GM19099 (cell line): ENCODE measurements around the gene SYNJ2.

Experiments
- POLR2A ChIP-seq: IDR thresholded peaks from 3 replicates; pipeline ENCODE4 v1.6.1; 2011; ENCODE audit warnings: low read depth; ENCODE audit not compliant: insufficient read length; ENCODE audit errors: extremely low read depth

The SYNJ2 gene

DNA sequence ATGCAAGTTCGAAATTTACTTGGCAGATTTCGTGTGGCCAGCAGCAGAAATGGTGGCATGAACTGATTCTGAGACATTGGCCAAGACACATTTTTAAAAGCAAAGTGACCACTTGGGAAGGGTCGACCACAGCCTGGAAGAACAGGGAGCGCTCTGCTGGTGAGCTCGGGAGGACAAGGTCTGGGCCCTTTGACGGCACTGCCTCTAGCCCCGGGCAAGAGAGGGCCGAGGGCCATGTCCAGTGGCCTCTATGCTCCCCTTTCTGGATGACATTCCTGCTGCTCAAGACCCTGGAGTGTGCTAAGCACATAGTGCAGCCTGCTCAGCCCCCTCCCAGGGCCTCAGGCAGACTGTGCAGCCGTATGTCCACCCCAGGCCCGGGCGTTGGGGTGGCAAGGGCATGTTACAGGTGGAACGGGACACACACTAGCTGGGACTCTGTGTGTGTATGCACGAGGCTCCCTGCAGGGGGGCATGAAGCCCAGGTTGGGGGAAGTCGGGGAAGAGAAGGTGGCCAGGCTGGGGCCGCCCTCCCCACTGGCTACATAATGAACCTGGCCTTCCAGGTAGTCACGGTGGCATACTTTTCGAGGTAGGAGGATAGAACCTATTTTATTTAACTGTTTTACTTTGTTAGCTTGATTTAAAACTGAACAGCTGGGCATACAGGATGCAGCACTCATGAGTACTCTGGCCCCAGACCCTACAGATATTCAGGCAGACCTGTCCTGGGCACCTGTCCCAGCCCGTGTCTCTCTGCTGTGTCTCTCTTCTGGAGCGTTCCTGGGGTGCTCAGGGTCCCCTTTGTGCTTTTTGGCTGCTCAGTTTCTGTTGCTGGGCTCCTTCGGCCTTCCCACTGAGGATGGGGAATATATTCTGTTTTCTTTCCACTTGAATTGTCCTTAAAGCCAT is 6.4 kb downstream of the SYNJ2 start:
- no peak for TF ChIP-seq POLR2A

DNA sequence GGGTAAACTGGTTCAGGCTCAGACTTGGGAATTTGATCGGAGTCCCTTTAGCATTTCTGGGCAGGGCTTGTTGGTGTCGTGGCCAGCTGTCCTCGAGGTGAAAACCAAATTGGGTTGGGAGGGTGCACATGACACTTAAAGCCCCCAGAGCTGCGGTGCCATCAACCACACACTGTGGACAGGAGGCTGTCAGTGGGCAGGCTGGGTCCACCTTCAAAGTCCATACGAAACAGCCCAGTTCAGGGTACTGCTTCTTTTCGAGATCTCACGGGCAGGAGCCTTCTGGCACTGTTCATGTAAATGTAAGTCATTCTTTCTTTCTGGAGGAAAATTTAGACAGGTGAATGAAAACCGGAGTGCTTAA is 7.0 kb downstream of the SYNJ2 start:
- no peak for TF ChIP-seq POLR2A

DNA sequence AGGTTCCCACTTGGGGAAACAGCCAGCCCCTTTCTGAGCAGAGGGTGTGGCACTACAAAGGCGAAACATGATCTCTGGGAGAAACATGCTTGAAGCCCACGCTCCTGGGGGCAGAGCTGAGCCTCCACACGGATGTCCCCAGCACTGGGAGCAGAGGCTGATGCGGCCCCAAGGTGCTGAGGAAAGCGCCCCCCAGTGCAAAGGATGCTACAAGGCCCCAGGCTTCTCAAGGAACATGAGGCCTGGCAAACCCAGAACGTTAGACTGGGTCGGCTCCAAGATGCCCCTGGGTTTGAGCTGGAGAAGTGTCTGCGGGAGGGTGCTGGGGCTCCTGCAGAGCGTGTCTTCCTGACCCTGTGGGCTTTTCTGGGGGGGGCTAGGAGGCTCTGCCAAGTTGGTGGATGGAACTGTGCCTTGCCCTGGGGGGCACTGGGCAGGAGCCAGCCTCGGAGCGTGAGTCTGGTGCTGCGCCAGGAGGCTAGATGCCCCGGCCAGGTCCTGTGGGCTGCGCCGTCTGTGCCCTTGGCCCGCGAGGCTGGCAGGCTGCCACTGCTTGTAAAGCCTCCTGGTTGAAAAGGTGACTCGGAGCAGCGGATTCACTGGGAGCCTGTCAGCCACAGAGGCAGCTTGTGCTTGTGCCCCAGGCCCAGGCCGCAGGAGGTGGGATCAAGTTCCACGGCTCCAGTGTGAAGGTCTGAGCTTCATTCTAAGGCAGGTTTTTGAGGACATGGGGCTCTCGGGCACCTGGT is 8.1 kb downstream of the SYNJ2 start:
- no peak for TF ChIP-seq POLR2A

DNA sequence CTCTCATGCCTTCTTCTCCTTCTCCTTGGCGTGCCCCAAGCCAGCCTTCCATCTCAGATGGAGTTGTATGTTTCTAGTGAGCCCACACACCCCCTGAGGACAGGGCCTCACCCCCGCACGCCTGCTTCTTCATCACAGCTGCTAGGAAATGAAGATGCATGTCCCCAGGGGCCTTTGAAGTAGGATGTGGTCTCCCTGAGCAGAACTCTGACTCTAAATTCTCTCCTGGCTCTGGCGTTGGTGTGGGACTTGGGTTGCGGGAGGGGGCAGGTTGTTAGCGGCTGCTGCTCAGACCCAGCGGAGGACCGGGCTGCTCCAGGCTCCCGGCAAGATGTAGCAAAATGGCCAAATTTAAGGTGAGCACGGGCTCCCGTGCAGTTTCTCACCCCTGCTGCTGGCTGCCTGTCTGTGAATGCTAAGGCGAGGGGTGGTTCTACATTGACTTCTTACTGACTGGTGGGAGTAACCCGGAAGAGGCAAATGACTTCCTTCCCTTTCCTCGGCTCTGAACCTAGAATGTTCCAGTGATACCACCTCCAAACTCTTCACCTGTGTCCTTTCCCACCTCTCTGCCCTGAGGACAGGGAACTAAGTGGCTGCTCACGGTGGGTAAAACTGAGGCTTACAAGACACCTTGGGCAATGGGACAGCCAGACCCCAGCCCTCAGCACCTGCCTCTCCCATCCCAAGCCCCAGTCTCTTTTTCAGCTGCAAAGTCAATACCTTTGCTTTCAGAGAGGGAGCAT is 8.8 kb downstream of the SYNJ2 start:
- TF ChIP-seq POLR2A: no peak

DNA sequence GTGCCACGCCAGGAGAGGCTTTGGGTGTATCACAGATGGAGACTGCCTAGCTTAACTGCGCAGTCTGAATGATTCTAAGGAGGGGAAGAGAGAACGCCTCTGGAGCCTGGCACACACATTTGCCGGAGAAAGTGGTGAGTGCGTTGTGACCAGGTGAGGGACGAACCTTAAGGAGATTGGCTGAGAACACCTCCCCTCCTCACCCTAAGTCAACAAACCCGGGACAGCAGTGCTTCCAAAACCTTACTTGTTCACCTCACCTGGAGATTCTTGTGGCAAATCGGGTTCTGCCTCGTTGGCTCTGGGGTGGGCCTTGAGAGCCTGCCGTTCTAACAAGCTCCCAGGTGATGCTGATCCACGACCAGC is 9.4 kb downstream of the SYNJ2 start:
- no peak for TF ChIP-seq POLR2A

DNA sequence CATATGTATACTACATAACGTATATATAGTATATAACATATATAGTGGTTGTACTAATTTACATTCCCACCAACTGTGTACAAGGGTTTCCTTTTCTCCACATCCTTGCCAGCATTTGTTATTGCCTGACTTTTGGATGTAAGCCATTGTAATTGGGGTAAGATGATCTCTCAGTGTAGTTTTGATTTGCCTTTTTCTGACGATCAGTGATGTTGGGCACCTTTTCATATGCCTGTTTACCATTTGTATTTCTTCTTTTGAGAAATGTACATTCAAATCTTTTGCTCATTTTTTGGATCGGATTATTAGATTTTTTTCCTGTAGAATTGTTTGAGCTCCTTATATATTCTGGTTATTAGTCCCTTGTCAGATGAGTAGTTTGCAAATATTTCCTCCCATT is 11.4 kb downstream of the SYNJ2 start:
- no peak for TF ChIP-seq POLR2A

DNA sequence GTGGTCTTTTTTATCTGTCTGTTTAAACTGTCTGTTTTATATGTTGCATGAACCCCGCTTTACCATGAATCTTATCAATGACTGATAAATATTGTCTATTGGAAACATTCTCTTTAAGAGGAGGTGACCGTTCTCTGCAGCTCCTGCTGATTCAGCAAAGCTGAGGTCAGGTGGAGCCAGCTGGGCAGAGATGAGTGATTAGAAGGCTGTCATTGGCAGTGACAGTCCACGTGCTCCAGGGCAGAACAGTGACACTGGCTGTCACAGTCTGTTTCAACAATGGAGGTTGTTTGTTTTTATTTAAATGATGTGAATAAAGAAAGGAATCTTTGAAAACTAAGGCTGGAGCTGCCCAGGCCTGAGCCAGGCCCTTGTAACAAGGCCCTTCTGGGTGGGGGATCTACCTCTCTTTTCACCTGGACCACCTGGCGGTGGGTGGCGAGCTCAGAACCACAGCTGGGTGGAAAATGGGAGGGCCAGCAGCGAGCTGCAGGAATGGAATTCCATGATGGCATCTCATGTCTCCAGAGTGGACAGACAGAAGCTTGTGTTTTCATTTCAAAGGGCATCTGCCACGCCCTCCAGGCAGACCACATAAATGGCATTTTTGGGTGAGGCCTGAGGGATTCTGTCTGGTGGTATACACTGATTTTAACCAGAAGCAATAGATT is 12.6 kb downstream of the SYNJ2 start:
- TF ChIP-seq POLR2A: no peak

DNA sequence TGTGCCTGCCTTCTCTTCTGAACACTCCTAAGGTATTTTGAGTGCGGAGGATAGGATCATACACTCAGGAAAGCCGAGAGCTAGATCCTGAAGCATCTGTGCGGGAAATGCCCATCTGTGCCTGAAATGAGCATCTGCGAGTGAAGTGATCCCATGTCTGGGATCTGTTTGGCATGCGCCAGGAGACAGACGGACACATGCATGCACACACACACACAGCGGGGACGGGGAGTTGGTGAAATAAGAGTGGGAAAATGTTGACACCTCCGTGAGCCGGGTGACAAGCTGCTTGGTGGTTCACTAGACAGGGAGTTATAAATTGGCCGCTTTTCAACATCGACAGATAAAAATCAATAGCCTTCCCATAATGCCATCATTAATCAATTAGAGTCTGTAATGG is 13.8 kb downstream of the SYNJ2 start:
- TF ChIP-seq POLR2A: no peak

DNA sequence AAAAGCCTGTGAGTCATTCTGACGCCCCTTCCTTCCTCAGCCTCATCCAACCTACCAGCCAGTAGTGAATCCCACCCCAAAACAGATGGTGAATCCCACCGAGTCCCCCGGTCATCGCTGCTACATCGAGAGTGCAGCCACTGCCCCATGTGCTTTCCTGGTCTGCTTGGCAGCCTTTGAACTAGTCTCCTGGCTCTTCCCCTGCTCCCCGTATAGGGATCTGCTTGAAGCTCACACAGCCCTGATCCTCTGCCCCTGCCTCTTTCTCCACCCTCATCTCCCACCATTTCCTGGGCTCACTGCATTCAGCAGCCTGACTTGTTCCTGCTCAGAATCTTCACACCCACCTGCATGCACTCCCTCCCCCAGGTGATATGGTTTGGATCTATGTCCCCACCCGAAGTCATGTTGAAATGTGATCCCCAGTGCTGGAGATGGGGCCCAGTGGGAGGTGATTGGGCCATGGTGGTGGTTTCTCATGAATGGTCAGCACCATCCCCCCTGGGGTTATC is 14.6 kb downstream of the SYNJ2 start:
- TF ChIP-seq POLR2A: no peak

DNA sequence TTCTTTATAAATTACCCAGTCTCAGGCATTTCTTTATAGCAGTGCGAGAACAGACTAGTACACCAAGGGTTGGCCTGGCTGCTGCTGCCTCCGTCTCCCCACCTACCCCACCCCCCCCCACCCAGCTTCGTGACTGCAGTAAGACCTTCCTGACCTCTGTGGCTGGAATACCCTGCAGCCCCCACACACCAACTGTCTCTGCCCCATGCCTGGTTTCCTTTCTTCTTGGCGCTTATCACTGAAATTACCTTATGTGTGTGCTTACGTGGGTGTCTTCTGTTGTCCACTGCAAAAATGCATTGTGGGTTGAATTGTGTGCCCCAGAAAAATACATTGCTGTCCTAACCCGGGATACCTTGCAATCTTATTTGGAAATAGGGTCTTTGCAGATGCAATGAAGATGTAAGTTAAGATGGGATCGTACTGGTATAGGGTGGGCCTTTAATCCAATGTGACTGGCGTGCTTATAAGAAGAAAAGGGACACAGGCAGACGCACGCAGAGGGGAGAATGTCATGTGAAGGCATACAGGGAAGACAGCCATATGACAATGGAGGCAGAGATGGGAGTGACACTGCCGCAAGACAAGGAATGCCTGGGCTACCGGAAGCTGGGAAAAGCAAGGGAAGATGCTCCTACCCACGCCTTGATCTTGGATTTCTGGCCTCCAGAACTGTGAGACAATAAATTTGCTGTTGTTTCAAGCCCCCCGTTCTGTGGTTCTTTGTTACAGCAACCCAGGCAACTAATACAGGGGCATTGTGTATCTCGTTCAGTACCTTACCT is 15.4 kb downstream of the SYNJ2 start:
- no peak for TF ChIP-seq POLR2A

DNA sequence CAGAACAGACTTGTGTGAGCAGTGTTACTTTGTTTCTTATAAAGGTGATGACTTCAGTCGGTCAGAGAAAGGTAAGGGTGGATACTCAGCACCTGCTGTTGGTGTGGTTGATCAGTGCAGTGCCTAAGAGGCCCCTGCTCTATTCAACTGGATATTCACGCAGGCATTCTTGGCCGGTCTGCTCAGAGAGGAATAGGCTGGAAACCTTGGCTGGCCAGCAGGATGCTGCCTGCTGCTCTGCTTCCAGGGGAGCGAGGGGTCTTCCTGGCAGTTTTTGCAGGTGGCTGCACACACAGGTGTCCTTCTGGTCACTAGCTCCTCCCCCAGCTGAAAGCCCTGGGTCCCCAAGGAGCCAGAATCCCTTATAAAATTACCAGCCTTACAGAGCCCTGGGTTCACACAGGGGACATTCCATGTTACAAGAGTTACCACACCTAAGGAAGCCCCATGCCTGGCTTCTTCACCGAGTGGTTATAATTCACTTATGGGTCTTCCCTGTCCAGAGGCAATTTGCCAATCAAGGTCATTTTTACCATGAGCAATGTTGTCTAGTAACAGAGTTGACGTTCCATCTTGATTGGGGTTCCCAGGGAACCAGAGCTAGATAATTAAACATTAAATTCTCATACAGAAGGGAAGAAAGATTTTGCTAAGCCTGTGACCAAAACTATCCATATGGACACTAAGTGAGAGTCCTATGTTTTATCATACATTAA is 16.4 kb downstream of the SYNJ2 start:
- no peak for TF ChIP-seq POLR2A

DNA sequence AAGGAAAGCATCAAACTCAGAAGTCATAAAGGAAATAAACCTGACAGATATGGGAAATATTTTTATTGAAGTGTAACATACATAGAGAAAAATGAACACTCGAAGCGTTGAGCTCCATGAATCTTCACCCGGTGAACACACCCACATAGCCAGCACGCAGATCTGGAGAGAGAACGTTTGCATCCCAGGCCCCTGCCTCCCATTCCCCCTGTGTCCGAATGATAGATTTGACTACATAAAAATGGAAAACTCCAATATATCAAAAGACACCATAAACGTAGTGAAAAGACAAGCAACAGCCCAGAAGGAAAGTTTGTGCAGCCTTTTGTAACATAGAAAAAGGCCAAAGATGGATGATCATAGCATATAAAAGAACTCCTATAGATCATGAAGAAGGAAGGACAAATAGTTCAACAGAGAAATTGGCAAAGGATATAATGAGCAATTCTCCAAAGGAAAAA is 17.1 kb downstream of the SYNJ2 start:
- no peak for TF ChIP-seq POLR2A
